Loucy (cell line): ENCODE data around the gene DGKB.

Experiments
- CTCF ChIP-seq: fragments of 200-600 bp; sonication (generic); conservative IDR thresholded peaks from 2 replicates; pipeline ENCODE4 v1.5.1; 2014; ENCODE audit warnings: mild to moderate bottlenecking, antibody characterized with exemption, low read length
- EZH2phosphoT487 ChIP-seq: fragments of 200-600 bp; IDR thresholded peaks from 2 replicates; pipeline ENCODE4 v1.6.1; 2018; ENCODE audit warnings: antibody characterized with exemption, mild to moderate bottlenecking, moderate library complexity, borderline replicate concordance

GRCh38 chr7:14095233-14095950 is 807.2 kb downstream of the DGKB start:
- TF ChIP-seq EZH2phosphoT487 (no peak), CTCF (no peak)
